HepG2 (cell line): ENCODE results near the gene TMEM131. TPM values are rescaled to one million over a fixed set of nuclear protein-coding genes. Genes with fewer than 3 reads are reported as not detected.

ENCODE experiments used
- CBX1 ChIP-seq: IDR thresholded peaks from one replicate; pipeline ENCODE4 v1.6.1; 2016; ENCODE audit warnings: antibody characterized with exemption, low read depth
- ELF1 ChIP-seq: sonication (generic); formaldehyde crosslinking; IDR thresholded peaks from 2 replicates; pipeline ENCODE4 v1.4.0; 2020; ENCODE audit warnings: missing genetic modification reagents
- FOXC1 ChIP-seq: sonication (generic); formaldehyde crosslinking; IDR thresholded peaks from 2 replicates; pipeline ENCODE4 v1.8.0; 2022; ENCODE audit warnings: mild to moderate bottlenecking, missing genetic modification reagents, borderline replicate concordance
- KDM4B ChIP-seq: sonication (generic); formaldehyde crosslinking; IDR thresholded peaks from 2 replicates; pipeline ENCODE4 v1.4.0; 2020; ENCODE audit warnings: missing genetic modification reagents
- PHF20 ChIP-seq: sonication (generic); formaldehyde crosslinking; IDR thresholded peaks from 2 replicates; pipeline ENCODE4 v1.5.0; 2020; ENCODE audit warnings: mild to moderate bottlenecking, missing genetic modification reagents
- RELA ChIP-seq: sonication (generic); formaldehyde crosslinking; IDR thresholded peaks from 2 replicates; pipeline ENCODE4 v1.4.0; 2020; ENCODE audit warnings: missing genetic modification reagents
- SP5 ChIP-seq: IDR thresholded peaks from 2 replicates; pipeline ENCODE4 v1.6.1; 2016; ENCODE audit warnings: low read depth, borderline replicate concordance
- TP53 ChIP-seq: sonication (generic); formaldehyde crosslinking; conservative IDR thresholded peaks from 2 replicates; pipeline ENCODE4 v1.4.0; 2020; ENCODE audit warnings: missing genetic modification reagents
- TRAFD1 ChIP-seq: sonication (generic); formaldehyde crosslinking; IDR thresholded peaks from 2 replicates; pipeline ENCODE4 v1.5.1; 2020; ENCODE audit warnings: missing genetic modification reagents, mild to moderate bottlenecking, borderline replicate concordance
- ZNF17 ChIP-seq: sonication (generic); formaldehyde crosslinking; IDR thresholded peaks from 2 replicates; pipeline ENCODE4 v1.5.0; 2020; ENCODE audit warnings: mild to moderate bottlenecking, missing genetic modification reagents
- ZNF24 ChIP-seq: fragments of 450-650 bp; IDR thresholded peaks from 2 replicates; pipeline ENCODE4 v1.6.1; 2017; ENCODE audit warnings: antibody characterized with exemption, mild to moderate bottlenecking
- ZNF510 ChIP-seq: sonication (generic); formaldehyde crosslinking; IDR thresholded peaks from 2 replicates; pipeline ENCODE4 v1.4.0; 2020; ENCODE audit warnings: low read depth, mild to moderate bottlenecking, missing genetic modification reagents
- ZNF512 ChIP-seq: sonication (generic); formaldehyde crosslinking; IDR thresholded peaks from 2 replicates; pipeline ENCODE4 v1.4.0; 2020; ENCODE audit warnings: mild to moderate bottlenecking, missing genetic modification reagents
- ZNF552 ChIP-seq: sonication (generic); formaldehyde crosslinking; IDR thresholded peaks from 2 replicates; pipeline ENCODE4 v1.9.0; 2022; ENCODE audit warnings: missing genetic modification reagents, mild to moderate bottlenecking, borderline replicate concordance
- ZNF644 ChIP-seq: IDR thresholded peaks from 2 replicates; pipeline ENCODE4 v1.6.1; 2016; ENCODE audit warnings: low read depth
- ZNF710 ChIP-seq: sonication (generic); formaldehyde crosslinking; IDR thresholded peaks from 2 replicates; pipeline ENCODE4 v1.5.0; 2020; ENCODE audit warnings: mild to moderate bottlenecking, missing genetic modification reagents, borderline replicate concordance
- ZNF790 ChIP-seq: sonication (generic); formaldehyde crosslinking; IDR thresholded peaks from 2 replicates; pipeline ENCODE4 v1.8.0; 2022; ENCODE audit warnings: missing genetic modification reagents, mild to moderate bottlenecking, borderline replicate concordance
- ZNF800 ChIP-seq: sonication (generic); formaldehyde crosslinking; IDR thresholded peaks from 2 replicates; pipeline ENCODE4 v1.4.0; 2020; ENCODE audit warnings: missing genetic modification reagents
- ZSCAN21 ChIP-seq: sonication (generic); formaldehyde crosslinking; IDR thresholded peaks from 2 replicates; pipeline ENCODE4 v1.8.0; 2022; ENCODE audit warnings: mild to moderate bottlenecking, missing genetic modification reagents, moderate library complexity, borderline replicate concordance
- polyA plus RNA-seq, 8 experiments: library from polyadenylated mRNA; depleted of rRNA in 3 of 8; stranded (reverse) in 7 of 8; unstranded in 1 of 8; fragments of >200 nt; fragmentation: Illumina TruSeq in 4 of 8; extraction: Trizol in 4 of 8; gene quantifications; 2 replicates each; pipeline versions ENCODE4 v1.2.1 to v1.2.3, GENCODE V29; 2011 to 2016; ENCODE audit warnings: low read depth in 4 of 8, missing spikeins in 1 of 8, mixed read lengths in 1 of 8; ENCODE audit not compliant: insufficient read depth in 1 of 8
- total RNA-seq, 5 experiments: library from RNA; depleted of rRNA; stranded (reverse); fragments of >200 nt; fragmentation: Illumina TruSeq; extraction: Trizol; gene quantifications; 2 replicates each; pipeline ENCODE4 v1.2.3, GENCODE V29; 2016; ENCODE audit warnings: low read depth in 1 of 5

TMEM131 gene
- total and polyA plus RNA-seq, 2 of the 13 experiments (the other 11 are each of a cell fraction or from before 2014, with no cell fraction given): 17.9 to 19.5 TPM

- TF ChIP-seq ZNF24: 0 out of 2 replicates have a peak, but pooled peaks have one; percentile 29
- TF ChIP-seq TRAFD1 (CRISPR knock-in tag): 0 out of 2 replicates have a peak, but pooled peaks have one; percentile 7
- TF ChIP-seq ZNF512: 0 out of 2 replicates have a peak, but pooled peaks have one; percentile 28
- TF ChIP-seq ZSCAN21 (CRISPR knock-in tag): peak; percentile 85
- peak; percentile 60 for TF ChIP-seq ELF1 (CRISPR knock-in tag)
- 0 out of 2 replicates have a peak, but pooled peaks have one; percentile 32 for TF ChIP-seq ZNF800 (CRISPR knock-in tag)
- peak; percentile 87; the same call in 1 of the 2 replicates for TF ChIP-seq ZNF790 (CRISPR knock-in tag)
- peak; percentile 24; the same call in 1 of the 2 replicates for TF ChIP-seq RELA
- peak; percentile 56; the same call in 1 of the 2 replicates for TF ChIP-seq TP53 (CRISPR knock-in tag)
- peak; percentile 71; the same call in 1 of the 2 replicates for TF ChIP-seq ZNF710
- peak; percentile 96 for TF ChIP-seq FOXC1 (CRISPR knock-in tag)
- peak; percentile 91 for TF ChIP-seq ZNF644 (CRISPR knock-in tag)
- peak; percentile 25; the same call in 1 of the 2 replicates for TF ChIP-seq KDM4B
- peak; percentile 99 for TF ChIP-seq SP5 (CRISPR knock-in tag)
- TF ChIP-seq CBX1: no peak
- no peak; the same call in 1 of the 2 replicates for TF ChIP-seq ZNF552 (CRISPR knock-in tag)
- peak; percentile 91; the same call in 1 of the 2 replicates for TF ChIP-seq ZNF510 (CRISPR knock-in tag)
- peak; percentile 64; the same call in 1 of the 2 replicates for TF ChIP-seq PHF20
- TF ChIP-seq ZNF17 (CRISPR knock-in tag): no peak
Observed at GRCh38 chr2:97995734-97996624, at the start of gene TMEM131 (continued).
